ENCODE results near the gene TGM6. TPM values are rescaled to one million over a fixed set of nuclear protein-coding genes. Genes with fewer than 3 reads are reported as not detected.

TGM6 gene
- total RNA-seq, 5 donors from 2014 or later (not counting 1 experiment from before 2014, with no cell fraction given): not detected

DNA sequence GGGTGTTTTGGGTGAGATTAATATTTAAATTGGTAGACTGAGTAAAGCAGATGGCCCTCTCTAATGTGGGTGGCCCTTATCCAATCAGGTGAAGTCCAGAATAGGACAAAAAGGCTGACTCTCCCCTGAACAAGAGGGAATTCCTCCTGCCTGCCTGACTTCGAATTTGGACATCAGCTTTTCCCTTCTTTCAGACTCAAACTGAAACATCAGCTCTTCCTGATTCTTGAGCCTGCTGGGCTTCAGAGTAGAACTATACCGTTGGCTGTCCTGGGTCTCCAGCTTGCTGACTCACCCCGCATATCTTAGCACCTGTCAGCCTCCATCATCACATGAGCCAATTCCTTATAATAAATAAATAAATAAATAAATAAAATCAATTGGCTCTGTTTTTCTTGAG is 15.0 kb upstream of the TGM6 start:
- Mint-ChIP-seq H3K27ac (no peak overlapping the region), H3K4me1 (no peaks in the 10 kb centered on the region), H3K36me3 (peaks cover 7% of the 10 kb centered on the region), H3K4me3 (no peak overlapping the region), H3K9me3 (peaks cover 3 to 21% (median 16%) of the 10 kb centered on the region in 3 donors), H3K27me3 (peaks cover 23 to 25% of the 10 kb centered on the region in 2 donors)
- ATAC-seq (replicated peaks in 1 of 4) (no peak), DNase-seq (no peak)
- Histone ChIP-seq H3K4me3 (ENCODE audit: control insufficient read depth in 1 of 2, extremely low read depth in 1 of 2, low read length in 1 of 2) (no peak overlapping the region), H3K4me1 (ENCODE audit: control insufficient read depth in 1 of 2, extremely low read depth in 1 of 2, insufficient read depth in 2 of 2, low read length in 2 of 2) (no peaks in the 10 kb centered on the region), H3K9me3 (no peaks in the 10 kb centered on the region), H3K27ac (ENCODE audit: low read length) (no peak overlapping the region), H3K27me3 (replicated peaks in 1 of 2; ENCODE audit: control insufficient read depth in 2 of 2, extremely low read depth in 1 of 2, insufficient read depth in 2 of 2, low read length in 1 of 2) (peaks cover 5 to 10% of the 10 kb centered on the region in 2 experiments), H3K36me3 (ENCODE audit: control insufficient read depth in 2 of 2, extremely low read depth in 1 of 2, insufficient read depth in 1 of 2, low read length in 1 of 2) (no peaks in the 10 kb centered on the region)
- ChIA-PET CTCF (no interaction called here), POLR2A (no interaction called here)
- 45% methylated on average over 2 of the region's 3 CpGs for WGBS (ENCODE audit: insufficient coverage)

GRCh38 chr20:2368621-2369020 is 12.1 kb upstream of the TGM6 start:
- H3K4me3 ChIP-seq (ENCODE audit: control insufficient read depth in 1 of 2, extremely low read depth in 1 of 2, low read length in 1 of 2): no peak overlapping the region
- Mint-ChIP-seq H3K27ac (no peak overlapping the region), H3K9me3 (peaks cover 2 to 7% (median 3%) of the 10 kb centered on the region in 3 donors), H3K27me3 (peaks cover 42 to 52% of the 10 kb centered on the region in 2 donors), H3K4me1 (no peaks in the 10 kb centered on the region), H3K4me3 (no peak overlapping the region), H3K36me3 (no peaks in the 10 kb centered on the region)
- no peaks in the 10 kb centered on the region for H3K9me3 ChIP-seq
- no peak overlapping the region for H3K27ac ChIP-seq (ENCODE audit: low read length)
- DNase-seq (no peak), ATAC-seq (replicated peaks in 1 of 4) (no peak)
- H3K4me1 ChIP-seq (ENCODE audit: control insufficient read depth in 1 of 2, extremely low read depth in 1 of 2, insufficient read depth in 2 of 2, low read length in 2 of 2): no peaks in the 10 kb centered on the region
- H3K36me3 ChIP-seq (ENCODE audit: control insufficient read depth in 2 of 2, extremely low read depth in 1 of 2, insufficient read depth in 1 of 2, low read length in 1 of 2): no peaks in the 10 kb centered on the region
- ChIA-PET POLR2A (no interaction called here), CTCF (no interaction called here)
- no CpG with 5 or more reads among the region's 1 CpG for WGBS (ENCODE audit: insufficient coverage)
- H3K27me3 ChIP-seq (replicated peaks in 1 of 2; ENCODE audit: control insufficient read depth in 2 of 2, extremely low read depth in 1 of 2, insufficient read depth in 2 of 2, low read length in 1 of 2): peaks cover 2 to 22% of the 10 kb centered on the region in 2 experiments

DNA sequence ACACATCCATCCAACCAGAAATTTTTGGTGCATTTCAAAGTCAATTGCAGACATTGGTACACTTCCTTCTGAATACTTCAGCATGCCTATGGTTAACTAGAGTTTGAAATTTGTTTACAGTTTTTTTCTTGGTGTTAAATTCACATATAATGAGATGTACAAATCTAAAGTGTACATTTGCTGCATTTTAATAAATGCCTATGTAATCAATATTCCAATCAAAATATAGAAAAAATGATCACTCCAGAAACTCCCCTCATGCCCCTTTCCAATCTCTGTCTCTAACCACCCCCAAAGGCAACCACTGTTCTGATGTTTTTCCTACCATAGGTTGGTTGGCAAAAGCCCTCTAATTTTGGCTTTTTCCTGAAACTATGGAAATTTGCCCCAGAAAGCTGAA is 7.6 kb upstream of the TGM6 start:
- Histone ChIP-seq H3K27me3 (replicated peaks in 1 of 2; ENCODE audit: control insufficient read depth in 2 of 2, extremely low read depth in 1 of 2, insufficient read depth in 2 of 2, low read length in 1 of 2) (peaks cover 2 to 45% of the 10 kb centered on the region in 2 experiments), H3K27ac (ENCODE audit: low read length) (no peak overlapping the region), H3K4me3 (ENCODE audit: control insufficient read depth in 1 of 2, extremely low read depth in 1 of 2, low read length in 1 of 2) (no peak overlapping the region), H3K9me3 (no peaks in the 10 kb centered on the region), H3K4me1 (ENCODE audit: control insufficient read depth in 1 of 2, extremely low read depth in 1 of 2, insufficient read depth in 2 of 2, low read length in 2 of 2) (no peaks in the 10 kb centered on the region), H3K36me3 (ENCODE audit: control insufficient read depth in 2 of 2, extremely low read depth in 1 of 2, insufficient read depth in 1 of 2, low read length in 1 of 2) (no peaks in the 10 kb centered on the region)
- Mint-ChIP-seq H3K9me3 (peaks cover 2 to 7% (median 3%) of the 10 kb centered on the region in 3 donors), H3K27me3 (peaks cover 47 to 56% of the 10 kb centered on the region in 2 donors), H3K4me3 (no peak overlapping the region), H3K27ac (no peak overlapping the region), H3K36me3 (no peaks in the 10 kb centered on the region), H3K4me1 (peaks cover 0 to 4% (median 3%) of the 10 kb centered on the region in 3 donors)
- DNase-seq (no peak), ATAC-seq (replicated peaks in 1 of 4) (no peak)
- CTCF ChIA-PET: no interaction called here
- POLR2A ChIA-PET: no interaction called here

DNA sequence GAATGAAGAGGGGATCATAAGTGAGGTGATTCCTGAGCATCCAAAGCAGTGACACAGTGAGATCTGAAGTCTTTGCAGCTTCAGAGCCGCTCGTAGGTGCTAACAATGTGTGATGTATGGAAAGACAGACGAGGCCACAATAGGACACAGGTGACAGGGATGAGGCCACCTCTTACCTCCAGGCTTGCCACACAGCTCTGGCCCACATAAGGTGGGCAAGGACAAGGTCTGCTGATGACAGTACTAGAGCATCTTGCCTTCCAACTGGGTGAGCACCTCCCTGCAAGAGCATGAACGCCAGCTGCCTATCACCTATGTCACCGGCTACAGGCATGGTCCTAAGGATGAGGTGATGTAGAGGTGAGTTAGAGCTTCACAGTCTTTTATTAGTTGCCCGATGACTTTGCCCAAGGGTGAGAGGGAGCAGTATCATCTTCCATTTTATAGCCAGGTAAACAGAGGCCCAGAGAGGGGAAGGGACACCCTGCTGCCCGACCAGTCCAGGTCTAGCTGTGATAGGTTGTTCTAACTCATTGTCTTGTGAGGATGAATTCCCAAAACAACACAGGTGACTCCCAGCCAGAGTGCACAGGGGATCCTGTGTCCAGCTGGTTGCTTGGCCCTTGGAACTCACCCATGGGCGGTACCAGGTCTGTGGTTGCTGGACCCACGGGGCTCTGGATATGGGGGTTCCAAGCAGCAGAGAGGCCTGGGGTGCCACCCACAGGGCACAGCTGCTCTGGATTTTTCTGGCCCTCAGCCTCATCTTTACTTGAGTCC is 6.2 kb upstream of the TGM6 start:
- H3K36me3 ChIP-seq (ENCODE audit: control insufficient read depth in 2 of 2, extremely low read depth in 1 of 2, insufficient read depth in 1 of 2, low read length in 1 of 2): no peaks in the 10 kb centered on the region
- no peak for DNase-seq
- no peak overlapping the region for H3K4me3 Mint-ChIP-seq
- no peaks in the 10 kb centered on the region for H3K36me3 Mint-ChIP-seq
- H3K4me1 ChIP-seq (ENCODE audit: control insufficient read depth in 1 of 2, extremely low read depth in 1 of 2, insufficient read depth in 2 of 2, low read length in 2 of 2): peaks cover 4 to 14% of the 10 kb centered on the region in 2 experiments
- 93% methylated on average over 5 of the region's 9 CpGs for WGBS (ENCODE audit: insufficient coverage)
- H3K27me3 ChIP-seq (replicated peaks in 1 of 2; ENCODE audit: control insufficient read depth in 2 of 2, extremely low read depth in 1 of 2, insufficient read depth in 2 of 2, low read length in 1 of 2): peaks cover 0 to 46% of the 10 kb centered on the region in 2 experiments
- POLR2A ChIA-PET: no interaction called here
- ATAC-seq (replicated peaks in 1 of 4): no peak
- no peak overlapping the region for H3K27ac Mint-ChIP-seq
- H3K27me3 Mint-ChIP-seq: peaks cover 41 to 50% of the 10 kb centered on the region in 2 donors
- no peak overlapping the region for H3K27ac ChIP-seq (ENCODE audit: low read length)
- H3K9me3 Mint-ChIP-seq: peaks cover 0 to 3% (median 0%) of the 10 kb centered on the region in 3 donors
- peaks cover 8 to 16% (median 15%) of the 10 kb centered on the region in 3 donors for H3K4me1 Mint-ChIP-seq
- H3K9me3 ChIP-seq: no peaks in the 10 kb centered on the region
- CTCF ChIA-PET: interaction anchor here in 1 of 2 donors (0.6 kb wide), 1 partner anchor 9 kb away, joined by 3 read pairs; no protein-coding TSS in a partner anchor
- no peak overlapping the region for H3K4me3 ChIP-seq (ENCODE audit: control insufficient read depth in 1 of 2, extremely low read depth in 1 of 2, low read length in 1 of 2)

DNA sequence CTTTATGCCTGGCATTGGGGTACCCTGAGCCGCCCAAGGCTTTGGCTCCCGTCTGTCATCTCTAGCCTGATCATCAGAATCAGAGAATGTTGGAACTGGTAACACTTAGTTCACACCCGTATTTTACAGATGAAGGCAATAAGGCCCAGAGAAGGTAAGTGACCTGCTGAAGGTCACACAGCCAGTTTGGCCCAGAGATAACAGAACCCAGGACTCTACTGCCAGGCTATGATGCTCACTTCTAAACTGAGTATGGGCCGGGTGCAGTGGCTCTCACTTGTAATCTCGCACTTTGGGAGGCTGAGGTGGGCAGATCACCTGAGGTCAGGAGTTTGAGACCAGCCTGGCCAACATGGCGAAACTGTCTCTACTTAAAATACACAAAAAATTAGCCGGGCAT is 1.8 kb upstream of the TGM6 start:
- peak overlapping the region in 1 of 3 donors; percentile 66 for H3K4me3 Mint-ChIP-seq
- DNase-seq (no peak), ATAC-seq (replicated peaks in 1 of 4) (no peak)
- Histone ChIP-seq H3K27ac (ENCODE audit: low read length) (no peak overlapping the region), H3K27me3 (replicated peaks in 1 of 2; ENCODE audit: control insufficient read depth in 2 of 2, extremely low read depth in 1 of 2, insufficient read depth in 2 of 2, low read length in 1 of 2) (peaks cover 0 to 43% of the 10 kb centered on the region in 2 experiments), H3K4me1 (ENCODE audit: control insufficient read depth in 1 of 2, extremely low read depth in 1 of 2, insufficient read depth in 2 of 2, low read length in 2 of 2) (peaks cover 4 to 24% of the 10 kb centered on the region in 2 experiments), H3K4me3 (ENCODE audit: control insufficient read depth in 1 of 2, extremely low read depth in 1 of 2, low read length in 1 of 2) (no peak overlapping the region), H3K36me3 (ENCODE audit: control insufficient read depth in 2 of 2, extremely low read depth in 1 of 2, insufficient read depth in 1 of 2, low read length in 1 of 2) (no peaks in the 10 kb centered on the region), H3K9me3 (no peaks in the 10 kb centered on the region)
- 97% methylated on average over 7 of the region's 7 CpGs for WGBS (ENCODE audit: insufficient coverage)
- H3K36me3 Mint-ChIP-seq: no peaks in the 10 kb centered on the region
- ChIA-PET CTCF (no interaction called here), POLR2A (no interaction called here)
- peaks cover 21 to 30% (median 25%) of the 10 kb centered on the region in 3 donors for H3K4me1 Mint-ChIP-seq
- no peaks in the 10 kb centered on the region for H3K9me3 Mint-ChIP-seq
- H3K27ac Mint-ChIP-seq: no peak overlapping the region
- peaks cover 11 to 16% of the 10 kb centered on the region in 2 donors for H3K27me3 Mint-ChIP-seq

DNA sequence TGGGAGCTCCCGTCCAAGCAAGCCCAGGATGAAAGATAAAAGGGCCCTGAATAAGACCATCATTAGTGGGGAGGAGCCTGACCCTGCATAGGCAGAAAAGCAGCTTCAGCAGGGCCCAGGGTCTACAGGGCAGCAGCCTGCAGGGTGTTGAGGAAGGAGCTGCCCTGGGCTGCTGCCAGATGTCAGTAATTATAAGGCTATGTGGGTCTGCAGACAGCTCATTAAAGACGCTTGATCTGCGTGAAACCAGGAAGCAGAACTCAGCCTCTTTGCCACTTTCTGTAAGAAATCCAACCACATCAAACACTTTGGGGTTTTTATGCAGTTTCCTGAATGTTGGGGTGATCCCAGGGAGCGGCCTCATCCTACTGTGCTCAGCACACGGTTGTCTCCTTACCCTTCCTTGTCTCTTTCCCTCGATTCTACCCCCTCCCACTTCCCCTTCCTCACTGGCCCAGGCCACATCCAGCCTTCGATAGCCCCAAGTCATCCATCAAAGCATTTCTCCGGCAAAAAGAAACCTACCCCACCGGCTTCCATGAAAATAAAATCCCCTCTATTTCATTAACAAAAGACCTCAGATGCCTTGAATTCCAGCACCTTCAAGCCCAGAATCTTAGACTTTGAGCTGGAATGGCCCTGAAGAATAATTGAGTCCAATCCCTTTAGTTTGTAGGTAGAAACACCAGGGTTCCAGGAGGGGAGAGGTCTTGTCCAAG is 1.0 kb upstream of the TGM6 start:
- ChIA-PET POLR2A (interaction anchor here in 1 of 2 donors (0.6 kb wide), 1 partner anchor 12 kb away, joined by 3 read pairs; no protein-coding TSS in a partner anchor), CTCF (interaction anchor here in 1 of 2 donors (0.6 kb wide), 1 partner anchor 603 kb away, joined by 4 read pairs; no protein-coding TSS in a partner anchor)
- ATAC-seq (replicated peaks in 1 of 4): peak; percentile 55 to 82 (median 75)

More for the DNA sequence above, 1.0 kb upstream of the TGM6 start:
- H3K9me3 Mint-ChIP-seq: no peaks in the 10 kb centered on the region
- peaks cover 0 to 39% of the 10 kb centered on the region in 2 experiments for H3K27me3 ChIP-seq (replicated peaks in 1 of 2; ENCODE audit: control insufficient read depth in 2 of 2, extremely low read depth in 1 of 2, insufficient read depth in 2 of 2, low read length in 1 of 2)
- H3K4me3 ChIP-seq (ENCODE audit: control insufficient read depth in 1 of 2, extremely low read depth in 1 of 2, low read length in 1 of 2): peak overlapping the region in 1 of 2 donors; percentile 49
- H3K27me3 Mint-ChIP-seq: peaks cover 5 to 18% of the 10 kb centered on the region in 2 donors
- H3K4me3 Mint-ChIP-seq: peak overlapping the region in 2 of 3 donors; percentile 18 to 66
- peaks cover 26 to 30% (median 27%) of the 10 kb centered on the region in 3 donors for H3K4me1 Mint-ChIP-seq
- H3K36me3 Mint-ChIP-seq: no peaks in the 10 kb centered on the region
- H3K36me3 ChIP-seq (ENCODE audit: control insufficient read depth in 2 of 2, extremely low read depth in 1 of 2, insufficient read depth in 1 of 2, low read length in 1 of 2): no peaks in the 10 kb centered on the region
- H3K9me3 ChIP-seq: no peaks in the 10 kb centered on the region
- peak in 18 of 35 experiments; percentile 1 to 63 (median 8) for DNase-seq
- WGBS (ENCODE audit: insufficient coverage): 3% methylated on average over 5 of the region's 9 CpGs
- peaks cover 4 to 24% of the 10 kb centered on the region in 2 experiments for H3K4me1 ChIP-seq (ENCODE audit: control insufficient read depth in 1 of 2, extremely low read depth in 1 of 2, insufficient read depth in 2 of 2, low read length in 2 of 2)
- no peak overlapping the region for H3K27ac ChIP-seq (ENCODE audit: low read length)
- H3K27ac Mint-ChIP-seq: no peak overlapping the region
